Suprapubic skin (tissue), 4 donors: ENCODE results near the gene VCAN. TPM values are rescaled to one million over a fixed set of nuclear protein-coding genes. Genes with fewer than 3 reads are reported as not detected.

Experiments used
- DNase-seq, 2 donors: peaks; one replicate each; pipeline ENCODE4 v3.0.0-alpha.2; 2019; ENCODE audit warnings: low spot score in 2 of 2
- H3K27ac ChIP-seq: fragments of 200-600 bp; sonication (generic); one replicate; pipeline ENCODE4 v1.5.1; 2019
- H3K27me3 ChIP-seq: fragments of 200-600 bp; sonication (generic); one replicate; pipeline ENCODE4 v1.5.1; 2019
- H3K36me3 ChIP-seq: fragments of 200-600 bp; sonication (generic); one replicate; pipeline ENCODE4 v1.5.1; 2019
- H3K4me1 ChIP-seq: fragments of 200-600 bp; sonication (generic); one replicate; pipeline ENCODE4 v1.5.1; 2019
- H3K4me3 ChIP-seq: fragments of 200-600 bp; sonication (generic); one replicate; pipeline ENCODE4 v1.5.1; 2019; ENCODE audit warnings: mild to moderate bottlenecking
- H3K9me3 ChIP-seq: fragments of 200-600 bp; sonication (generic); one replicate; pipeline ENCODE4 v1.5.1; 2019
- EP300 ChIP-seq: sonication (generic); formaldehyde crosslinking; IDR thresholded peaks from one replicate; pipeline ENCODE4 v1.6.1; 2017; ENCODE audit warnings: antibody characterized with exemption
- POLR2A ChIP-seq, 2 donors: fragments of 450-650 bp; IDR thresholded peaks; one replicate each; pipeline ENCODE4 v1.6.1; 2017; ENCODE audit warnings: antibody characterized with exemption in 2 of 2, mild to moderate bottlenecking in 2 of 2, moderate library complexity in 2 of 2
- POLR2AphosphoS5 ChIP-seq, 3 donors: sonication (generic); formaldehyde crosslinking; IDR thresholded peaks; one replicate each; pipeline ENCODE4 v1.6.1; 2017; ENCODE audit warnings: antibody characterized with exemption in 3 of 3
- WGBS: methylation state at CpG from one replicate; pipeline ENCODE4 v1.1.5; 2018; 5-methylcytosine and 5-hydroxymethylcytosine counted together
- total RNA-seq, 4 donors: library from RNA; depleted of rRNA; stranded (reverse); fragments of >200 nt; gene quantifications; one replicate each; pipeline ENCODE4 v1.1.0, GENCODE V29; 2016
- TF ChIP-seq, protein P1 (sequence below), 2 donors: fragments of 200-600 bp in 1 of 2; fragments of 450-650 bp in 1 of 2; sonication (generic) in 1 of 2; IDR thresholded peaks; one replicate each; pipeline ENCODE4 v1.5.1; 2016 to 2019; ENCODE audit warnings: antibody characterized with exemption in 2 of 2, mild to moderate bottlenecking in 1 of 2, moderate library complexity in 1 of 2

The VCAN gene
- total RNA-seq, 4 donors from 2014 or later = 22.8 to 30.3 (median 24.0) TPM

DNA sequence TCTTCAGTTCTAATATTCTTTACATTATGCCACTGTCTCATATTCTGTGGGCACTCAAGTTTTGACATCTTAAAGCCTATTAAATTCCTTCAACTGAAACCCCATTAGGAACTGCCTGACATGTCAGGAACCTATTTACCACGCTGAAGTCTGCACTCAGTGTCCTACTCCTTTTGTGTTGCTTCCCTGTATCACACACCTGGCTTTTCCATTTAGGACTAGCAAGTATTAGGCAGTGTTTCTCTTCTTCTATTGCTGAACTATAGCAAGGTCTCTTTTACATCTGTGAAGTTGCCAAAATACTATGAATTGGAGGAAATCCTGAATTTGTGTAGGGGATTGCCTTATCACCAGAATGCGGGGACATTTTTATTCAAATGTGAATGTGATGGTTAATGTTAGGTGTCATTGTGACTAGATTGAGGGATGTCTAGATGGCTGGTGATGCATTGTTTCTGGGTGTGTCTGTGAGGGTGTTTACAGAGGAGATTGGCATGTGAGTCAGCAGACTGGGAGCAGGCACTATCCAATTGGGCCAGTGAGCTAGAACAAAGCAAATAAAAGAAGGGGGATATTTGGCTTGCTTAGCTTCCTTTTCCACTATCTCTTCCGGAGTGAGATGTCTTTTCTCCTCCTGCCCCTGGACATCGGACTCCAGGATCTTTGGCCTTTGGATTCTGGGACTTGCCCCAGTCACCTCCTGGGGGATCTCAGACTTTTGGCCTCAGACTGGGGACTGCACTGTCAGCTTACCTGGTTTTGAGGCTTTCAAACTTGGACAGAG lies 21.2 kb upstream of the VCAN start:
- Histone ChIP-seq H3K27ac (no peak overlapping the region), H3K9me3 (peaks cover 6% of the 10 kb centered on the region), H3K4me1 (no peaks in the 10 kb centered on the region), H3K36me3 (no peaks in the 10 kb centered on the region), H3K4me3 (no peak overlapping the region), H3K27me3 (no peaks in the 10 kb centered on the region)
- DNase-seq = no peak
- TF ChIP-seq, protein P1, sequence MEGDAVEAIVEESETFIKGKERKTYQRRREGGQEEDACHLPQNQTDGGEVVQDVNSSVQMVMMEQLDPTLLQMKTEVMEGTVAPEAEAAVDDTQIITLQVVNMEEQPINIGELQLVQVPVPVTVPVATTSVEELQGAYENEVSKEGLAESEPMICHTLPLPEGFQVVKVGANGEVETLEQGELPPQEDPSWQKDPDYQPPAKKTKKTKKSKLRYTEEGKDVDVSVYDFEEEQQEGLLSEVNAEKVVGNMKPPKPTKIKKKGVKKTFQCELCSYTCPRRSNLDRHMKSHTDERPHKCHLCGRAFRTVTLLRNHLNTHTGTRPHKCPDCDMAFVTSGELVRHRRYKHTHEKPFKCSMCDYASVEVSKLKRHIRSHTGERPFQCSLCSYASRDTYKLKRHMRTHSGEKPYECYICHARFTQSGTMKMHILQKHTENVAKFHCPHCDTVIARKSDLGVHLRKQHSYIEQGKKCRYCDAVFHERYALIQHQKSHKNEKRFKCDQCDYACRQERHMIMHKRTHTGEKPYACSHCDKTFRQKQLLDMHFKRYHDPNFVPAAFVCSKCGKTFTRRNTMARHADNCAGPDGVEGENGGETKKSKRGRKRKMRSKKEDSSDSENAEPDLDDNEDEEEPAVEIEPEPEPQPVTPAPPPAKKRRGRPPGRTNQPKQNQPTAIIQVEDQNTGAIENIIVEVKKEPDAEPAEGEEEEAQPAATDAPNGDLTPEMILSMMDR (IDR thresholded peaks at IDR 0.05) = no peak
- TF ChIP-seq POLR2AphosphoS5 (IDR thresholded peaks at IDR 0.05) (no peak), EP300 (no peak), POLR2A (IDR thresholded peaks at IDR 0.05) (no peak)
- WGBS = 63% methylated on average over 4 of the region's 4 CpGs

GRCh38 chr5:83450967-83451248 lies 20.6 kb upstream of the VCAN start:
- no peak for DNase-seq
- H3K4me3 ChIP-seq = no peak overlapping the region
- H3K27ac ChIP-seq = no peak overlapping the region
- H3K36me3 ChIP-seq = no peaks in the 10 kb centered on the region
- no peaks in the 10 kb centered on the region for H3K4me1 ChIP-seq
- TF ChIP-seq POLR2AphosphoS5 (IDR thresholded peaks at IDR 0.05) = no peak
- no peak for TF ChIP-seq EP300
- TF ChIP-seq, protein P1 (IDR thresholded peaks at IDR 0.05) = no peak
- no peak for TF ChIP-seq POLR2A (IDR thresholded peaks at IDR 0.05)
- H3K27me3 ChIP-seq = no peaks in the 10 kb centered on the region
- H3K9me3 ChIP-seq = peaks cover 6% of the 10 kb centered on the region

GRCh38 chr5:83451955-83452354 lies 19.6 kb upstream of the VCAN start:
- H3K4me3 ChIP-seq = no peak overlapping the region
- no peaks in the 10 kb centered on the region for H3K4me1 ChIP-seq
- H3K9me3 ChIP-seq = peaks cover 6% of the 10 kb centered on the region
- H3K27me3 ChIP-seq = no peaks in the 10 kb centered on the region
- no peak overlapping the region for H3K27ac ChIP-seq
- TF ChIP-seq, protein P1 (IDR thresholded peaks at IDR 0.05) = no peak
- TF ChIP-seq POLR2AphosphoS5 (IDR thresholded peaks at IDR 0.05) (no peak), EP300 (no peak), POLR2A (IDR thresholded peaks at IDR 0.05) (no peak)
- DNase-seq = no peak
- H3K36me3 ChIP-seq = no peaks in the 10 kb centered on the region

- DNase-seq = no peak
- H3K27ac ChIP-seq = no peak overlapping the region
- no peaks in the 10 kb centered on the region for H3K36me3 ChIP-seq
- no peaks in the 10 kb centered on the region for H3K27me3 ChIP-seq
- peaks cover 6% of the 10 kb centered on the region for H3K9me3 ChIP-seq
- no peak overlapping the region for H3K4me3 ChIP-seq
- no peaks in the 10 kb centered on the region for H3K4me1 ChIP-seq
- TF ChIP-seq POLR2AphosphoS5 (IDR thresholded peaks at IDR 0.05) (no peak), EP300 (no peak), POLR2A (IDR thresholded peaks at IDR 0.05) (no peak)
- TF ChIP-seq, protein P1 (IDR thresholded peaks at IDR 0.05) = no peak
- 81% methylated on average over 1 of the region's 1 CpG for WGBS
Measured at GRCh38 chr5:83453937-83454336, 17.6 kb upstream of the VCAN start.

DNA sequence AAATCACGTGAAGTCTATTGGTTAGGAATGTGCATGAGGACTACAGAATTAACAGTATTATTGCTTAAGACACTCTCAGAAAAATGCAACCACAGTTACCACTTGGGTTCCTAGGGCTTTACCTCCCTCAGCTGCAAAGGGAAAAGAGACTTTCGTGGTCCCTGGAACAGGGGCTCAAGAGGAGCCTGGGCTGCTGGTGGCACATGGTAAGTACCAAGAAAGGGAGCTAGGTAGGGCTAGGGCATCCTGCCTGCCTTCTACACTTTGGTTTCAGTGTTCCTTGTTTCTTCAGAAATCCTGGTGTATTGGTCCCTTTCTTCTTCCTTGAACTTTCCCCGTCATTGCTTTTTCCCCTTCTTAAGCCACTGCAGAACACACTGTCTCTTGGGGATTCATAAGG lies 7.3 kb upstream of the VCAN start:
- Histone ChIP-seq H3K9me3 (no peaks in the 10 kb centered on the region), H3K27ac (no peak overlapping the region), H3K4me3 (no peak overlapping the region), H3K4me1 (no peaks in the 10 kb centered on the region), H3K36me3 (no peaks in the 10 kb centered on the region), H3K27me3 (peaks cover 3% of the 10 kb centered on the region)
- DNase-seq = no peak
- WGBS = 85% methylated on average over 3 of the region's 3 CpGs
- TF ChIP-seq, protein P1 (IDR thresholded peaks at IDR 0.05) = no peak
- TF ChIP-seq POLR2A (IDR thresholded peaks at IDR 0.05) (no peak), POLR2AphosphoS5 (IDR thresholded peaks at IDR 0.05) (no peak), EP300 (no peak)
